Erythroblast (primary cell): ENCODE measurements around the gene IL17A.

Experiments
- GATA1 ChIP-seq: IDR thresholded peaks from 2 replicates; pipeline ENCODE4 v1.6.1; 2011; ENCODE audit warnings: low read depth, mild to moderate bottlenecking, control low read depth, low read length, moderate library complexity
- POLR2A ChIP-seq: IDR thresholded peaks from 2 replicates; pipeline ENCODE4 v1.6.1; 2011; ENCODE audit warnings: mild to moderate bottlenecking, low read length

GRCh38 chr6:52189974-52190373 lies 3.8 kb downstream of the IL17A start:
- TF ChIP-seq POLR2A (no peak), GATA1 (no peak)
